ENCODE results near the gene GFPT2.
"Not testable (repeated sequence)": the region's sequence is repeated elsewhere in the genome, so short reads cannot be mapped to it uniquely, and the experiment has no call there.

GFPT2 gene

GRCh38 chr5:180304016-180304292, 49.2 kb downstream of the GFPT2 start:
- DNase-seq (ENCODE audit: low read depth): no peak

GRCh38 chr5:180303226-180304015, 49.7 kb downstream of the GFPT2 start:
- DNase-seq (ENCODE audit: low read depth): no peak

- DNase-seq (ENCODE audit: low read depth): no peak
Observed at GRCh38 chr5:180302256-180302655, 50.9 kb downstream of the GFPT2 start.

- DNase-seq (ENCODE audit: low read depth): no peak
Observed at GRCh38 chr5:180301253-180301652, 51.9 kb downstream of the GFPT2 start.

GRCh38 chr5:180299526-180299925, 53.6 kb downstream of the GFPT2 start:
- no peak for DNase-seq (ENCODE audit: low read depth)

- not testable (repeated sequence) for DNase-seq (ENCODE audit: low read depth)
Observed at GRCh38 chr5:180299014-180299413, 54.1 kb downstream of the GFPT2 start.

GRCh38 chr5:180297587-180298282, 55.4 kb downstream of the GFPT2 start:
- DNase-seq (ENCODE audit: low read depth): no peak

- no peak for DNase-seq (ENCODE audit: low read depth)
Observed at GRCh38 chr5:180296771-180297170, 56.4 kb downstream of the GFPT2 start.

GRCh38 chr5:180294913-180295555, 58.1 kb downstream of the GFPT2 start:
- no peak for DNase-seq (ENCODE audit: low read depth)

GRCh38 chr5:180294411-180294810, 58.7 kb downstream of the GFPT2 start:
- DNase-seq (ENCODE audit: low read depth): no peak

GRCh38 chr5:180291943-180292831, 60.9 kb downstream of the GFPT2 start, which contains the start of gene MAPK9:
TSS of gene MAPK9 (minus strand) at chr5:180292083. CDS start at chr5:180280561, 11,522 bp downstream.
- DNase-seq (ENCODE audit: low read depth): peak; percentile 61

GRCh38 chr5:180291234-180291940, 61.7 kb downstream of the GFPT2 start:
- no peak for DNase-seq (ENCODE audit: low read depth)

GRCh38 chr5:180290568-180291233, 62.4 kb downstream of the GFPT2 start:
- DNase-seq (ENCODE audit: low read depth): no peak

GRCh38 chr5:180289966-180290365, 63.2 kb downstream of the GFPT2 start:
- DNase-seq (ENCODE audit: low read depth): no peak

GRCh38 chr5:180289433-180289832, 63.7 kb downstream of the GFPT2 start:
- no peak for DNase-seq (ENCODE audit: low read depth)

- no peak for DNase-seq (ENCODE audit: low read depth)
Observed at GRCh38 chr5:180287868-180288267, 65.3 kb downstream of the GFPT2 start.

GRCh38 chr5:180287404-180287803, 65.7 kb downstream of the GFPT2 start:
- DNase-seq (ENCODE audit: low read depth): no peak

- no peak for DNase-seq (ENCODE audit: low read depth)
Observed at GRCh38 chr5:180284149-180284548, 69.0 kb downstream of the GFPT2 start.

- DNase-seq (ENCODE audit: low read depth): no peak
Observed at GRCh38 chr5:180283026-180283615, 70.0 kb downstream of the GFPT2 start.

- DNase-seq (ENCODE audit: low read depth): no peak
Observed at GRCh38 chr5:180282281-180282680, 70.9 kb downstream of the GFPT2 start.

GRCh38 chr5:180281706-180282105, 71.4 kb downstream of the GFPT2 start:
- DNase-seq (ENCODE audit: low read depth): no peak

All from stromal cell of bone marrow (primary cell).